ENCODE measurements around the gene SUPT20HL1. TPM values are rescaled to one million over a fixed set of nuclear protein-coding genes. Genes with fewer than 3 reads are reported as not detected.
"Not testable (repeated sequence)": the region's sequence is repeated elsewhere in the genome, so short reads cannot be mapped to it uniquely, and the experiment has no call there.

Gene SUPT20HL1
- under 1 TPM in 1 of 4 donors, not detected in 3; 0.14 TPM for total RNA-seq

DNA sequence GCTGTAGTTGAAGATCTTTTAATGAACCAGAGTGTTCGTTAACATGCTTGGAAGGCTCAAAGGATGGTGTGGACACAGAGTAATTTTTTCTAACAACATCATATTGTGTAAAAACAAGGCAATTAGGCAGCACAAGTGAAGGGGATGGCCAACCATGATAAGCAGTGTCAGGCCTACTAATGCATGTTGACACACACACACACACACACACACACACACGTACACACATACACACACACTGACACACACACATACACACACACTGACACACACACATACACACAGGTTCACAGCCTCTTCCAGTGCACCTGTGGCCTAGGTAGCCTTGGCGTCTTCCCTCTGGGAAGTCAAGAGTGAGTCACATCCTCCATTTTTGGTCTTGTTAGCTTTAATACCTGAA lies at the start of gene SUPT20HL1:
Gene SUPT20HL1, plus strand, starts transcription at position 368 of the 400 bp plus-strand sequence. CDS start 2,122 bp downstream, outside the sequence.
- in situ Hi-C loops (cut with MboI; ENCODE audit: low pct_ligation_motif_present in 1 of 4, low pct_unique_long_range_greater_than_20kb in 1 of 4, low sequenced_read_pairs in 3 of 4), result no loop called here
- DNase-seq, result no peak
- intact Hi-C loops (cut with DNase I; ENCODE audit: low total_unique reads), result no loop called here
- no peak within 1 kb of the TSS for H3K4me3 ChIP-seq
- no peaks in the 10 kb centered on the region for H3K9me3 ChIP-seq
- H3K36me3 ChIP-seq, result no peaks in the 10 kb centered on the region
- no peaks in the 10 kb centered on the region for H3K27me3 ChIP-seq
- no peaks in the 10 kb centered on the region for H3K4me1 ChIP-seq
- 70% methylated on average over 3 of the region's 3 CpGs; no CpG with 5 or more reads in 1 of the 2 donors for whole genome bisulfite sequencing, 2 donors (ENCODE audit: low coverage in 1 of 2)
- H3K27ac ChIP-seq, result no peak within 1 kb of the TSS
- TF ChIP-seq POLR2AphosphoS5 (IDR thresholded peaks at IDR 0.05) (no peak), POLR2A (IDR thresholded peaks at IDR 0.05) (no peak), EP300 (IDR thresholded peaks at IDR 0.05; ENCODE audit: low read depth) (no peak)
- TF ChIP-seq, protein P1, sequence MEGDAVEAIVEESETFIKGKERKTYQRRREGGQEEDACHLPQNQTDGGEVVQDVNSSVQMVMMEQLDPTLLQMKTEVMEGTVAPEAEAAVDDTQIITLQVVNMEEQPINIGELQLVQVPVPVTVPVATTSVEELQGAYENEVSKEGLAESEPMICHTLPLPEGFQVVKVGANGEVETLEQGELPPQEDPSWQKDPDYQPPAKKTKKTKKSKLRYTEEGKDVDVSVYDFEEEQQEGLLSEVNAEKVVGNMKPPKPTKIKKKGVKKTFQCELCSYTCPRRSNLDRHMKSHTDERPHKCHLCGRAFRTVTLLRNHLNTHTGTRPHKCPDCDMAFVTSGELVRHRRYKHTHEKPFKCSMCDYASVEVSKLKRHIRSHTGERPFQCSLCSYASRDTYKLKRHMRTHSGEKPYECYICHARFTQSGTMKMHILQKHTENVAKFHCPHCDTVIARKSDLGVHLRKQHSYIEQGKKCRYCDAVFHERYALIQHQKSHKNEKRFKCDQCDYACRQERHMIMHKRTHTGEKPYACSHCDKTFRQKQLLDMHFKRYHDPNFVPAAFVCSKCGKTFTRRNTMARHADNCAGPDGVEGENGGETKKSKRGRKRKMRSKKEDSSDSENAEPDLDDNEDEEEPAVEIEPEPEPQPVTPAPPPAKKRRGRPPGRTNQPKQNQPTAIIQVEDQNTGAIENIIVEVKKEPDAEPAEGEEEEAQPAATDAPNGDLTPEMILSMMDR (IDR thresholded peaks at IDR 0.05), result no peak

DNA sequence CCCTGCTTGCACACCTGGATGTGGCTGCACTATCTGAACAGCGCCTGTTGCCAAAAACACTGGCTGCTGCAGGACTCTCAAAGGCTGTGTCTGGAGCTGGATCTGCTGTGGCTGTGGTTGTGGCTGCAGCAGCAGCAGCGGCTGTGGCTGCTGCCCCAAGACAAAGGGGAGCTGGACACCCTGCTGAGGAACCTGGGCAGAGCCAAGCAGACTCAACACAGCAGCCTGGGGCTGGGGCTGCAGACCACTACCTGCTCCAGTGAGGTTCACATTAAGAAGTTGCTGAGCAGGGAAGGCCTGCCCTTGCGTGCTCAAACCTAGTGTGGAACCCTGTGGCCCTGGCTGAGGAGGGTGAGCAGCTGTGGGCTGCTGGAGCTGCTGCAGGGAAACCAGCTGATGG lies 49.5 kb upstream of the SUPT20HL1 start:
- H3K27me3 ChIP-seq; H3K4me1 ChIP-seq; intact Hi-C loops (cut with DNase I; ENCODE audit: low total_unique reads); H3K9me3 ChIP-seq; DNase-seq; H3K4me3 ChIP-seq; in situ Hi-C loops (cut with MboI; ENCODE audit: low pct_ligation_motif_present in 1 of 4, low pct_unique_long_range_greater_than_20kb in 1 of 4, low sequenced_read_pairs in 3 of 4); H3K36me3 ChIP-seq: not testable (repeated sequence)
- H3K27ac ChIP-seq, result peak overlapping the region in 1 of 4 donors; percentile 12
- WGBS, 2 donors (ENCODE audit: low coverage in 1 of 2), result 54% methylated on average over 3 of the region's 3 CpGs; no CpG with 5 or more reads in 1 of the 2 donors

DNA sequence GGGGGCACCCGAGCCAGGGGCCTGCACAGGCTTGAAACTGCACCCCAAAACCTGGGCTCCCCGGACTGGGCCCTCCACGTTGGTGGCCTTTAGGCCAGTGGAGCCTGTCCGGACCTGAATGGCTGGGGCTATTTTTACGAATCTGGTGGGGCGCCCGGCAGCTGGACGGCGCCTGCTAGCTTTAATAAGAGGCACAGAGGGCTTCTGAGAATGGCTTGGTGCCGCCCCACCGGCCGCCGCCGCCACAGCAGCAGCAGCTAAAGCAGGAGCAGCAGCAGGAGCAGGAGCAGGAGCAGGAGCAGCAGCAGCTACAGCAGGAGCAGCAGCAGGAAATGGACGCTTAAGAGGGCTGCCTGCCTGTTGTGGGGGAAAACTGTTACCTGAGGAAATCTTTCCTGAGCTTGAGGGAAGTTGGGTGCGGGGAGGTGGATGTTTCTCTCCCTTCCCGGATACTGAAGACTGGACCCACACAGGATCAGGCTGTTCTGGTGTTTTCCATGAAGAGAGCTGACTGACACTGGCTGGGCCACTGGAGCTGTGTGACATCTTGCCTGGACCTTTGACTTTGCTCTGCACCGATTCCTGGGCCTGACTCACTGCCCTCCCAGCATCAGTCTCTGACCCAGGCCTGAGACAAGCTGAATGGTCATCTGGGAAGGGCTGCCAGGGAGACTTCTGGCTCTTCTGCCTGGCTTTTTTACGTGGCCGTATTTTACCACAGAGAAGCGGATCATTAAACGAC lies 48.8 kb upstream of the SUPT20HL1 start:
- H3K36me3 ChIP-seq; H3K9me3 ChIP-seq; H3K27me3 ChIP-seq; H3K4me3 ChIP-seq; DNase-seq; in situ Hi-C loops (cut with MboI; ENCODE audit: low pct_ligation_motif_present in 1 of 4, low pct_unique_long_range_greater_than_20kb in 1 of 4, low sequenced_read_pairs in 3 of 4); intact Hi-C loops (cut with DNase I; ENCODE audit: low total_unique reads); H3K4me1 ChIP-seq: not testable (repeated sequence)
- 77% methylated on average over 21 of the region's 22 CpGs; no CpG with 5 or more reads in 1 of the 2 donors for WGBS, 2 donors (ENCODE audit: low coverage in 1 of 2)
- peak overlapping the region in 1 of 4 donors; percentile 12 for H3K27ac ChIP-seq

DNA sequence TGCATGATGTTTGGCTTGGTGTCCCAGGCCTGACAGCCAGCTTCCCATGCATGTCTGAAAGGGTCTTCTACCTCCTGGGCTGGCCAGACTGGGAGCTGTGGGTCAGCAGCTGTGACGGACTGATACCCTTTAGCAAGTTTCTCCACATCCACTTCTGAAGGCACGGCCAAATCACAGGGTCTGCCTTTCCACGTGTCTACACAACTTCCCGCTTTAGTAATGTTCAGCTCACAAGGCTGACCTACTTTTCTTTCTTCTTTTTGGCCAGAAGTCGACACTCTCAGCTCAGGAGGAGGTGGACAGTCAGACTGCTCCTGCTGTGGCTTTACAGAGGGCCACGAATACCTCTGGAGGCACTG lies 48.2 kb upstream of the SUPT20HL1 start:
- H3K9me3 ChIP-seq; H3K36me3 ChIP-seq; H3K4me3 ChIP-seq; H3K4me1 ChIP-seq; in situ Hi-C loops (cut with MboI; ENCODE audit: low pct_ligation_motif_present in 1 of 4, low pct_unique_long_range_greater_than_20kb in 1 of 4, low sequenced_read_pairs in 3 of 4); DNase-seq; H3K27me3 ChIP-seq; intact Hi-C loops (cut with DNase I; ENCODE audit: low total_unique reads); H3K27ac ChIP-seq: not testable (repeated sequence)
- 84% methylated on average over 6 of the region's 6 CpGs; no CpG with 5 or more reads in 1 of the 2 donors for WGBS, 2 donors (ENCODE audit: low coverage in 1 of 2)

DNA sequence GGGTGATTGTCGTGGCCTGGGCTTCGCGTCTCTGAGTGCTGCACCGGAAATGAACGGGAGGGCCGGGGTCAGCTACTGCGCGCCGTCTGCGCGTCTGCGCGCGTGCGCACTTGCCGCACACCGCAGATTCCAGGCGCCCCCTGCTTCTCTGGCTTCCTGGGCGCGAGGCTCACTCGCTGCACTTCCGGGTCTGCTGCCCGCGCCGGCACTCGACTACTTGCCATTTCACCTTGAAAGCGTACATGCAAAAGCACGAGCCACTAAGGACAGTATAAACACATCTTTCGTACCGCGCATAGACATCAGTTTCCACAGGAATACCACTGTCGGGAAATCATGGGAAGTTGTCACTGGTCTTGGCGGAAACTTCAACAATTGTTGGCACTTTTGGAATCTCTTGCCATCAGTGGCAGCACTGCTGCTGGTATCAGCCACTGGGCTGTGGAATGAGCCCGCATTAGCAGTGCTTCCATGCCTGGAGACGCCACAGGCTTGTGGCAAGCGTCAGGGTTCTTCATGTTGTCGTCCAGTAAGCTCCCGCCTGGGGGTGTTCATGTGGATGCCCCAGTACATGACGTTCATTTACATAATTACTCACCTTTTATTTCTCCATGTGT lies 46.3 kb upstream of the SUPT20HL1 start, which contains the start of gene SUPT20HL2:
Gene SUPT20HL2, minus strand, starts transcription at position 51 of the 617 bp plus-strand sequence. CDS start 754 bp downstream, outside the sequence.
- Histone ChIP-seq H3K4me1 (no peaks in the 10 kb centered on the region), H3K9me3 (no peaks in the 10 kb centered on the region), H3K27ac (no peak within 1 kb of the TSS), H3K4me3 (no peak within 1 kb of the TSS), H3K27me3 (no peaks in the 10 kb centered on the region), H3K36me3 (no peaks in the 10 kb centered on the region)
- DNase-seq, result no peak
- WGBS, 2 donors (ENCODE audit: low coverage in 1 of 2), result 90% methylated on average over 39 of the region's 39 CpGs; no CpG with 5 or more reads in 1 of the 2 donors
- TF ChIP-seq POLR2A (IDR thresholded peaks at IDR 0.05) (no peak), POLR2AphosphoS5 (IDR thresholded peaks at IDR 0.05) (no peak), EP300 (IDR thresholded peaks at IDR 0.05; ENCODE audit: low read depth) (no peak)
- TF ChIP-seq, protein P1 (IDR thresholded peaks at IDR 0.05), result no peak
- in situ Hi-C loops (cut with MboI; ENCODE audit: low pct_ligation_motif_present in 1 of 4, low pct_unique_long_range_greater_than_20kb in 1 of 4, low sequenced_read_pairs in 3 of 4) (no loop called here), intact Hi-C loops (cut with DNase I; ENCODE audit: low total_unique reads) (no loop called here)
